Thoracic aorta (tissue), 2 donors: Measurements from ENCODE around the gene LRP10. TPM values are rescaled to one million over a fixed set of nuclear protein-coding genes. Genes with fewer than 3 reads are reported as not detected.
A peak's percentile ranks its signal among the peaks of the same experiment; 100 is the strongest.
"Not testable (repeated sequence)": the region's sequence is repeated elsewhere in the genome, so short reads cannot be mapped to it uniquely, and the experiment has no call there.

Experiments
- ATAC-seq: fragments of 150-250 bp; one replicate; pipeline ENCODE4 v1.8.0; 2017; ENCODE audit warnings: low read depth; ENCODE audit not compliant: insufficient number of reproducible peaks, low FRiP score
- DNase-seq: peaks from one replicate; pipeline ENCODE4 v3.0.0-alpha.2; 2020; ENCODE audit warnings: low spot score
- H3K27ac ChIP-seq, 2 donors: fragments of 200-600 bp; sonication (generic); 1 replicate in 1 of 2; 2 replicates in 1 of 2; pipeline ENCODE4 v1.5.1; 2016; ENCODE audit warnings: mild to moderate bottlenecking in 2 of 2, moderate library complexity in 2 of 2
- H3K27me3 ChIP-seq: fragments of 200-600 bp; sonication (generic); replicated peaks from 2 replicates; pipeline ENCODE4 v1.6.0; 2016; ENCODE audit warnings: mild to moderate bottlenecking; ENCODE audit not compliant: insufficient read depth
- H3K36me3 ChIP-seq: fragments of 200-600 bp; sonication (generic); one replicate; pipeline ENCODE4 v1.5.1; 2016
- H3K4me1 ChIP-seq, 2 donors: fragments of 200-600 bp; sonication (generic); 1 replicate in 1 of 2; 2 replicates in 1 of 2; pipeline versions ENCODE4 v1.5.1 to v1.6.0; 2016; ENCODE audit warnings: low read depth in 2 of 2, mild to moderate bottlenecking in 1 of 2; ENCODE audit not compliant: control insufficient read depth in 1 of 2
- H3K4me3 ChIP-seq: fragments of 200-600 bp; sonication (generic); 2 replicates; pipeline ENCODE4 v1.5.1; 2016; ENCODE audit warnings: mild to moderate bottlenecking
- H3K9me3 ChIP-seq: fragments of 200-600 bp; sonication (generic); 2 replicates; pipeline ENCODE4 v1.5.1; 2016
- CTCF ChIP-seq: fragments of 200-600 bp; sonication (generic); IDR thresholded peaks from one replicate; pipeline ENCODE4 v1.5.1; 2019; ENCODE audit warnings: antibody characterized with exemption
- total RNA-seq, 2 donors: library from RNA; depleted of rRNA; stranded (reverse); fragments of >200 nt; gene quantifications; one replicate each; pipeline versions ENCODE4 v1.1.0 to v1.2.3, GENCODE V29; 2016

The LRP10 gene
- total RNA-seq, 2 donors from 2014 or later: 158 to 209 TPM

- Histone ChIP-seq H3K9me3 (no peaks in the 10 kb centered on the region), H3K4me1 (peaks cover 57 to 89% of the 10 kb centered on the region in 2 donors), H3K27me3 (no peaks in the 10 kb centered on the region), H3K36me3 (peaks cover 27% of the 10 kb centered on the region), H3K4me3 (peak overlapping the region; percentile 46), H3K27ac (peak overlapping the region; percentile 91 to 96)
- no peak for TF ChIP-seq CTCF
- ATAC-seq (peak; percentile 65), DNase-seq (peak; percentile 60)
These were observed 23.0 kb upstream of the LRP10 start for GRCh38 chr14:22848351-22849164.

DNA sequence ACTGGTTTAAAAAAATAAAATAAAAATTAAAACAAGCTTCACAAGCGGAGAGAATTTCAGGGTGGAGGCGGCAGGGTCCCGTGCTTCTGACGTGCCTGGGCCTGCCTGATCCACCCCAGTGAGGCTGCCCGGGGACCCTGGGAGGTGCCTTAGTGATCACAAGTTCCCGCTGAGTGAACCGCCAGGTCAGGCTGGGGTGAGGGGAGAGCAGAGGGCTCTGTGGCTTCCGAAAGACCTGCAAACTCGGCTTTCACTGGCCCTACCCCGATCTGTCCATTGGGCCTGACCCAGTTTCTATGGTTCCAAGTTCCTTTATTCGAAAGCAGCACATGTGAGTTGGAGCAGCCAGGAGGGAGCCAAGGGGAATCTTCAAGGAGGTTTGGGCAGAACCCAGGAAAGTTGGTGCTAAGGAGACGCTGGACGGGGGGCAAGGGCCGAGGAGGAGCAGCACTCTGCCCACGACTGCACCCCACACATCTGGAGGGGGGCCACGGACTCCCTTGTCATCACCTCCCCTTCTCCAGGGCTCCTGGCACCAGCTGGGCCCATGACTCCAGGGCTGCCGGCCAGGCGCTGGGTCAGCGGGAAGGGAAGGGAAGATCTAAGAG, 22.2 kb upstream of the LRP10 start:
- Histone ChIP-seq H3K4me3 (peak overlapping the region; percentile 46), H3K4me1 (peaks cover 57 to 88% of the 10 kb centered on the region in 2 donors), H3K27me3 (no peaks in the 10 kb centered on the region), H3K36me3 (peaks cover 20% of the 10 kb centered on the region), H3K9me3 (no peaks in the 10 kb centered on the region), H3K27ac (peak overlapping the region; percentile 91 to 96)
- ATAC-seq: no peak
- no peak for TF ChIP-seq CTCF
- peak; percentile 25 for DNase-seq

GRCh38 chr14:22850944-22851764, 20.4 kb upstream of the LRP10 start:
- DNase-seq: peak; percentile 86
- Histone ChIP-seq H3K36me3 (peaks cover 2% of the 10 kb centered on the region), H3K4me3 (no peak overlapping the region), H3K4me1 (peaks cover 54 to 70% of the 10 kb centered on the region in 2 donors), H3K27me3 (no peaks in the 10 kb centered on the region), H3K9me3 (no peaks in the 10 kb centered on the region), H3K27ac (peak overlapping the region; percentile 91 to 96)
- TF ChIP-seq CTCF: no peak
- ATAC-seq: peak; percentile 35

GRCh38 chr14:22852178-22852577, 19.4 kb upstream of the LRP10 start:
- Histone ChIP-seq H3K27ac (peak overlapping the region in 1 of 2 donors; percentile 91), H3K4me1 (peaks cover 44 to 60% of the 10 kb centered on the region in 2 donors)
- DNase-seq, H3K36me3 ChIP-seq, ATAC-seq, H3K4me3 ChIP-seq, H3K9me3 ChIP-seq, H3K27me3 ChIP-seq: not testable (repeated sequence)

- H3K4me3 ChIP-seq: no peak overlapping the region
- no peak for ATAC-seq
- no peak for TF ChIP-seq CTCF
- peaks cover 43 to 59% of the 10 kb centered on the region in 2 donors for H3K4me1 ChIP-seq
- DNase-seq: no peak
- H3K36me3 ChIP-seq: no peaks in the 10 kb centered on the region
- no peaks in the 10 kb centered on the region for H3K9me3 ChIP-seq
- H3K27ac ChIP-seq: peak overlapping the region in 1 of 2 donors; percentile 91
- H3K27me3 ChIP-seq: no peaks in the 10 kb centered on the region
These were observed 19.0 kb upstream of the LRP10 start for GRCh38 chr14:22852599-22852939.
